HUES6 (cell line): ENCODE data around the gene NBEAL1.
A peak's percentile ranks its signal among the peaks of the same experiment; 100 is the strongest.
"Not testable (repeated sequence)": the region's sequence is repeated elsewhere in the genome, so short reads cannot be mapped to it uniquely, and the experiment has no call there.

ENCODE experiments used
- H3K27ac ChIP-seq: 2 replicates; pipeline ENCODE4 v1.7.0; 2013; ENCODE audit warnings: low read depth, mild to moderate bottlenecking, low read length, inconsistent platforms
- H3K27me3 ChIP-seq: 2 replicates; pipeline ENCODE4 v1.6.1; 2013; ENCODE audit warnings: low read length; ENCODE audit not compliant: control insufficient read depth, insufficient read depth
- H3K36me3 ChIP-seq: 2 replicates; pipeline ENCODE4 v1.6.1; 2013; ENCODE audit warnings: low read length; ENCODE audit not compliant: control insufficient read depth, insufficient read depth
- H3K4me1 ChIP-seq: 2 replicates; pipeline ENCODE4 v1.6.1; 2013; ENCODE audit warnings: low read length; ENCODE audit not compliant: control insufficient read depth, insufficient read depth
- H3K4me3 ChIP-seq: 2 replicates; pipeline ENCODE4 v1.5.1; 2013; ENCODE audit warnings: low read depth, low read length
- H3K9ac ChIP-seq: one replicate; pipeline ENCODE4 v1.6.1; 2013; ENCODE audit warnings: mild to moderate bottlenecking, low read length
- H3K9me3 ChIP-seq: 2 replicates; pipeline ENCODE4 v1.6.1; 2013; ENCODE audit warnings: low read depth, low read length; ENCODE audit not compliant: control insufficient read depth, insufficient read depth

NBEAL1 gene

DNA sequence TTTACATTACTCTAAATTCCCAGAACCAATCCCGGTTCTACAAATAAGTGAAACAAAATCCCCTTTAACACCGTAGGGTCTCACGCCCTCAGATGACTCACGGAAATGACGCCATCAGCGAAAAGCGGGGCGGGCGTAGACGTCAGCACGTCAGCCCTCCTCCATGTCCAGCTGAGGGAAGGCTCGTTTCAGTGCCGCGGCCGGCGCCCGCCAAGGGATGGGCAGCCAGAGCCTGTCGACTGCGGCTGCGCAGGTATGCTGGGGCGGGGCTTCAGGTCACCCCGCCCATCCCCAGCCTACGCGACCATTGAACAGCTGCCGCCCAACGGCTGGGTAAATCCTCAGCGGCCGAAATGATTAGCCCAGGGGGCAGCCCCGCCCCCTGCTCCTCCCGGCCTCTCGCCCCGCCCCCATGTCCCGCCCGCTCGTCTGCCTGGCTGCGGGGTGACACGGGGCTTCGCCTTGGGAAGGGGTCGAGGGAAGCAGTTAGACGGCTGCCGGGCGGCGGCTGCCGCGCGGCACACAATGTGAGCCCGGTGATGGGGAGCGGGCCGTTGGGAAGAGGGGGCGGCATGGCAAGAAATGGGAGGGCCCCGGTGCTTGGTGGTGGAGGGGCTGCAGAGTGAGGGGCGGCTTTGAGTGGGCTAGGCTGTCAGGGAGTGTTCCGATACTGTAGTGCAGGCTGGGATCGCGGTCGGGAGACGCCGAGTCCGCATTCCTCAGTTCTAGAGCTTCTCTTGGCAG, at the start of gene NBEAL1:
NBEAL1 (plus strand) TSS at position 420 of the 744 bp plus-strand sequence. CDS start 1,510 bp downstream, outside the sequence.
- no peaks in the 10 kb centered on the region for H3K9me3 ChIP-seq
- H3K27ac ChIP-seq = peak within 1 kb of the TSS; percentile 75
- H3K4me1 ChIP-seq = no peaks in the 10 kb centered on the region
- peak within 1 kb of the TSS; percentile 97 for H3K4me3 ChIP-seq
- no peaks in the 10 kb centered on the region for H3K36me3 ChIP-seq
- peak within 1 kb of the TSS; percentile 69 for H3K9ac ChIP-seq
- H3K27me3 ChIP-seq = no peaks in the 10 kb centered on the region; the same call in 1 of the 2 replicates

DNA sequence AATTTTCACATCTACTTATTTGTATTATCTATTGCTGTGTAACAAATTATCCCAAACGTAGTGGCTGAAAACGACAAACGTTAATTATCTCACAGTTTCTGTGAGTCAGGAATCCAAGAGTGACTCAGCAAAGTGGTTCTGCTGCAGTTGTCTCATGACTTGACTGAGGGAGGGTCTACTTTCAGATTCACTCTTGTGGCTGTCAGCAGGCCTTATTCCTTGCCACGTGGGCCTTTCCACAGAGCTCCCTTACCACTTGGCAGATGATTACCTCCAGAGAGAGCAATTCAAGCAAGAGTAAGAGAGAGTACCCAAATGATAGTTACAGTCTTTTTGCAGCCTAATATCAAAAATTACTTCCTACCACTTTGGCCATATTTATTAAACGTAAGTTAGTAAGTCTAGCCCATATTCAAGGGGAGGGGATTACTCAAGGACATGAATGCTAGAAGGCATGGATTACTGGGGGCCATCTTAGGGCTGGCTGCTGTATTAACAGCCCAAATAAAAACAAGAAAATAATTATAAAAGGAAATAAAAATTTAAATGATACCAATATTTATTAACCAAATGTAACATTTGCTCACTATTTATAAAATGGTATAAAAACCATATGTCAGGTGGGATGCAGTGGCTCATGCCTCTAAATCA, 48.7 kb upstream of the NBEAL1 start:
- Histone ChIP-seq H3K27ac (no peak overlapping the region), H3K4me3 (no peak overlapping the region), H3K4me1 (peaks cover 6% of the 10 kb centered on the region)

DNA sequence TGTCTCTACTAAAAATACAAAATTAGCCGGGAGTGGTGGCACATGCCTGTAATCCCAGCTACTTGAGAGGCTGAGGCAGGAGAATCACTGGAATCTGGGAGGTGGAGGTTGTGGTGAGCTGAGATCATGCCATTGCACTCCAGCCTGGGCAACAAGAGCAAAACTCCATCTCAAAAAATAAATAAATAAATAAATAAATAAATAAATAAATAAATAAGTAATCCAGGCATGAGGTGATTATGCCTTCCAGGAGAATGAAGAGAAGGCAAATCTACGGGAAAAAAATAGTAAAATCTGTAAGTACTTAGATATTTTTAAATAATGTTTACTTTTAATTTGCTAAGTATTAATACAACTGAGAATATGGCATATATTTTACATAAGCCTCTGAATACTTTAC, 45.3 kb upstream of the NBEAL1 start:
- H3K27ac ChIP-seq, H3K4me3 ChIP-seq, H3K4me1 ChIP-seq, H3K9me3 ChIP-seq, H3K27me3 ChIP-seq, H3K9ac ChIP-seq, H3K36me3 ChIP-seq: not testable (repeated sequence)

More for the DNA sequence above, 48.7 kb upstream of the NBEAL1 start:
- Histone ChIP-seq H3K9ac (peak overlapping the region; percentile 5), H3K27me3 (no peaks in the 10 kb centered on the region), H3K9me3 (no peaks in the 10 kb centered on the region), H3K36me3 (no peaks in the 10 kb centered on the region)

DNA sequence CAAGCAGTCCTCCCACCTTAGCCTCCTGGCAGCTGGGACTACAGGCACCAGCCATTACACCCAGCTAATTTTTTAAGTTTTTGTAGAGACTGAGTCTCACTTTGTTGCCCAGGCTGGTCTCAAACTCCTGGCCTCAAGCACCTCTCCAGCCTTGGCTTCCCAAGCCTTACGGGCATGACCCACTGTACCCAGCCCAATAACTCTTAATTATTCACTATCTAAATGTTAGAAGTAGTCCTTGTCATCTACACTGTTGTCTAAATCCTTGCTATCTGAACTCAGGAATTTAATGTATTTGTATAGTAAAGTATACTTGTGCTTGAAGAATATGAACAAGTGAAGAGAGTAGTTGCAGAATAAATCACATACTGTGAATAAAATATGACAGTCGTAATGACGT, 37.9 kb upstream of the NBEAL1 start:
- Histone ChIP-seq H3K27me3 (no peaks in the 10 kb centered on the region), H3K9ac (no peak overlapping the region), H3K4me3 (no peak overlapping the region), H3K36me3 (peaks cover 2% of the 10 kb centered on the region; the same call in 1 of the 2 replicates), H3K9me3 (no peaks in the 10 kb centered on the region), H3K27ac (no peak overlapping the region), H3K4me1 (no peaks in the 10 kb centered on the region)

DNA sequence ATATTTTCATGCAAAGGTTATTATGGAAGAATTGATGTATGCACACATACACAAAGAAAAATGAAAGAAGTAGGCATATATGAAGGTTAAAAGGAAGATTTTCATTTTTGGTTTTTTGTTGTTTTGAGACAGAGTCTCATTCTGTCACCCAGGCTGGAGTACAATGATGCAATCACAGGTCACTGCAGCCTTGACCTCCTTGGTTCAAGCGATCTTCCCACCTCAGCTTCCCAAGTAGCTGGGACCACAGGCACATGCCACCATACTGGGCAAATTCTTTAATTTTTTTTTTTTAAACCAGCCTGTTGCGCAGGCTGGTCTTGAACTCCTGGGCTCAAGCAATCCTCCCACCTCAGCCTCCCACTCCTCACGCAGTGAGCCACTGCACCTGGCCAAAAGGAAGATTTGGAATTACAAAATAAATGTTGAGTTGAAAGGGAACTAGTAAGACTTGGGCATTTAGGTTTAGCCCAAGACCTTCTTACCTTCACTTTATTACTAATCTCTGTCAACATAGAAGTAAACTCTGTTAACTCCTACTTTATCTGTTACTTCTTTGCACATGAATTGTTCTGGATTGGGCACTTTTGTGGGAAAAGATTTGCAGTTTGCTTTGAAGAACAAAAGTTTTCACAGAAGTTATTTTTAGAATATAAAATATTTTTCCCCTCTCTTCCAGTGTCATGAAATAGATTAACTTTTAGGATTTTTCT, 31.7 kb upstream of the NBEAL1 start:
- no peak overlapping the region for H3K9ac ChIP-seq
- no peaks in the 10 kb centered on the region for H3K9me3 ChIP-seq
- no peaks in the 10 kb centered on the region for H3K27me3 ChIP-seq
- no peak overlapping the region for H3K4me3 ChIP-seq
- peaks cover 2% of the 10 kb centered on the region; the same call in 1 of the 2 replicates for H3K36me3 ChIP-seq
- H3K4me1 ChIP-seq = no peaks in the 10 kb centered on the region
- H3K27ac ChIP-seq = no peak overlapping the region

DNA sequence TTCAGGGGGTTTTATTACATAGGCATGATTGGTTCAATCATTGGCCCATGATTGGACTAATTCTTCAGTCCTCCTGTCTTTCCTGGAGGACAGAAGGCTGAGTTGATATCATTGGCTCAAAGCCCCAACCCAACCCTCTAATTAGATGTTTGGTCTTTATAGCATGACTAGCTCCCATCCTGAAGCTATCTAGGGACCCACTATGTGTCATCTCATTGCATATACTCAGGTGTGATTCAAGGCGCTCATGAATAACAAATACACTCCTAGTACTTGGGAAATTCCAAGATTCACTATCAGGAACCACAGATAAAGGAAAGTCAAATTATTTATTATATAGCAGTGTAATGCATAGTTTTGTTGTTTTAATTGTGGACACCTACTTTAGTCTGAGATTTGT, 24.9 kb upstream of the NBEAL1 start:
- Histone ChIP-seq H3K27ac (no peak overlapping the region), H3K9me3 (no peaks in the 10 kb centered on the region), H3K27me3 (no peaks in the 10 kb centered on the region), H3K4me3 (no peak overlapping the region), H3K36me3 (no peaks in the 10 kb centered on the region), H3K4me1 (no peaks in the 10 kb centered on the region), H3K9ac (no peak overlapping the region)

- Histone ChIP-seq H3K27ac (no peak overlapping the region), H3K4me1 (no peaks in the 10 kb centered on the region), H3K36me3 (no peaks in the 10 kb centered on the region), H3K27me3 (no peaks in the 10 kb centered on the region), H3K4me3 (no peak overlapping the region), H3K9ac (no peak overlapping the region), H3K9me3 (no peaks in the 10 kb centered on the region)
Measured at GRCh38 chr2:202990501-202990900, 24.2 kb upstream of the NBEAL1 start.

DNA sequence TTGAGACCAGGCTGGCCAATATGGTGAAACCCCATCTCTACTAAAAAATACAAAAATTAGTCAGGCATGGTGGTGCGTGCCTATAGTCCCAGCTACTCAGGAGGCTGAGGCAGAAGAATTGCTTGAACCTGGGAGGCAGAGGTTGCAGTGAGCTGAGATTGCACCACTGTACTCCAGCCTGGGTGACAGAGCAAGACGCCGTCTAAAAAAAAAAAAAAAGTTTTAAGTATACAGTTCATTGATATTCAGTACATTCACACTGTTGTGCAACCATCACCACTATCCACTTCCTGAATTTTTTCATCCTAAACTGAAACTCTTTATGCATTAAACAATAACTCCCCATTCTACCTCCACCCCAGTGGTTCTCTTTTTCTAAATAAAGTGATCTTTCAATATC, 17.6 kb upstream of the NBEAL1 start:
- not testable (repeated sequence) for H3K27ac ChIP-seq, H3K36me3 ChIP-seq, H3K9ac ChIP-seq, H3K9me3 ChIP-seq, H3K4me1 ChIP-seq, H3K4me3 ChIP-seq, H3K27me3 ChIP-seq

- Histone ChIP-seq H3K27me3 (no peaks in the 10 kb centered on the region), H3K4me1 (no peaks in the 10 kb centered on the region), H3K36me3 (no peaks in the 10 kb centered on the region), H3K27ac (no peak overlapping the region), H3K9me3 (no peaks in the 10 kb centered on the region), H3K4me3 (no peak overlapping the region), H3K9ac (no peak overlapping the region)
Measured at GRCh38 chr2:203002054-203002821, 12.4 kb upstream of the NBEAL1 start.

- no peaks in the 10 kb centered on the region for H3K27me3 ChIP-seq
- H3K36me3 ChIP-seq = no peaks in the 10 kb centered on the region
- peaks cover 6% of the 10 kb centered on the region; the same call in 1 of the 2 replicates for H3K9me3 ChIP-seq
- no peak overlapping the region for H3K4me3 ChIP-seq
- H3K4me1 ChIP-seq = no peaks in the 10 kb centered on the region
- H3K27ac ChIP-seq = no peak overlapping the region
- H3K9ac ChIP-seq = no peak overlapping the region
Measured at GRCh38 chr2:203003716-203004115, 11.0 kb upstream of the NBEAL1 start.
